T follicular helper cell (primary cell): ENCODE data around the gene ANKRD40.
"Not testable (repeated sequence)": the region's sequence is repeated elsewhere in the genome, so short reads cannot be mapped to it uniquely, and the experiment has no call there.

ENCODE experiments used
- DNase-seq: peaks from one replicate; pipeline ENCODE4 v3.0.0-alpha.2; 2020; ENCODE audit warnings: low read depth

The ANKRD40 gene

GRCh38 chr17:50712641-50713040 lies 4.9 kb upstream of the ANKRD40 start:
- no peak for DNase-seq

GRCh38 chr17:50710650-50711049 lies 2.9 kb upstream of the ANKRD40 start:
- no peak for DNase-seq

GRCh38 chr17:50710025-50710424 lies 2.3 kb upstream of the ANKRD40 start:
- DNase-seq, result no peak

- DNase-seq, result not testable (repeated sequence)
Measured at GRCh38 chr17:50709053-50709452, 1.3 kb upstream of the ANKRD40 start.

GRCh38 chr17:50708050-50709000 lies 611 bp upstream of the ANKRD40 start:
- DNase-seq, result no peak

GRCh38 chr17:50703162-50703561 lies 4.6 kb downstream of the ANKRD40 start:
- DNase-seq, result no peak

- no peak for DNase-seq
Measured at GRCh38 chr17:50699410-50699809, 8.3 kb downstream of the ANKRD40 start.

- DNase-seq, result no peak
Measured at GRCh38 chr17:50697663-50698272, 9.9 kb downstream of the ANKRD40 start.

- no peak for DNase-seq
Measured at GRCh38 chr17:50697062-50697461, 10.7 kb downstream of the ANKRD40 start.

- no peak for DNase-seq
Measured at GRCh38 chr17:50696365-50696879, 11.3 kb downstream of the ANKRD40 start.

GRCh38 chr17:50693036-50693682 lies 14.6 kb downstream of the ANKRD40 start:
- DNase-seq, result no peak

GRCh38 chr17:50692448-50693035 lies 15.2 kb downstream of the ANKRD40 start:
- no peak for DNase-seq

GRCh38 chr17:50691550-50692447 lies 15.9 kb downstream of the ANKRD40 start:
- no peak for DNase-seq

GRCh38 chr17:50690887-50691549 lies 16.7 kb downstream of the ANKRD40 start:
- no peak for DNase-seq

- no peak for DNase-seq
Measured at GRCh38 chr17:50689956-50690886, 17.5 kb downstream of the ANKRD40 start.

- no peak for DNase-seq
Measured at GRCh38 chr17:50689251-50689650, 18.5 kb downstream of the ANKRD40 start.

GRCh38 chr17:50688245-50688644 lies 19.5 kb downstream of the ANKRD40 start:
- DNase-seq, result no peak

GRCh38 chr17:50687200-50688066 lies 20.3 kb downstream of the ANKRD40 start:
- DNase-seq, result no peak
